Measurements from ENCODE around the gene LRRC45. TPM values are rescaled to one million over a fixed set of nuclear protein-coding genes. Genes with fewer than 3 reads are reported as not detected.

LRRC45 gene
- total and polyA plus RNA-seq, 2 of the 4 experiments (the other 2 are of a cell fraction), result 7.2 to 10.2 TPM

GRCh38 chr17:82041144-82041814 lies 18.2 kb downstream of the LRRC45 start:
- no CpG with 5 or more reads among the region's 17 CpGs for WGBS, 2 experiments (ENCODE audit: extremely low coverage in 2 of 2, insufficient read length in 1 of 2)
- H3K18ac ChIP-seq (ENCODE audit: low read depth, low read length), result no peak overlapping the region
- no peak overlapping the region for H2BK120ac ChIP-seq (ENCODE audit: low read depth, low read length)
- H3K9me3 ChIP-seq (ENCODE audit: control insufficient read depth, insufficient read depth, low read length), result no peaks in the 10 kb centered on the region
- no peak overlapping the region for H2BK5ac ChIP-seq (ENCODE audit: low read depth, low read length, poor library complexity, severe bottlenecking)
- H3K23ac ChIP-seq (ENCODE audit: low read depth, low read length), result no peak overlapping the region
- H3K9ac ChIP-seq (ENCODE audit: low read depth, low read length), result no peak overlapping the region
- intact Hi-C loops (cut with micrococcal nuclease) (no loop called here), in situ Hi-C loops (cut with MboI; ENCODE audit: low sequenced_read_pairs) (no loop called here), dilution Hi-C loops (cut with HindIII; ENCODE audit: low sequenced_read_pairs, unreplicated experiment) (no loop called here)
- H2AK5ac ChIP-seq (ENCODE audit: low read depth, low read length), result no peak overlapping the region
- H3K56ac ChIP-seq (ENCODE audit: extremely low read depth, insufficient read depth, low read length), result no peak overlapping the region
- no peak overlapping the region for H2BK15ac ChIP-seq (ENCODE audit: low read depth, low read length)
- no peak overlapping the region for H3K4ac ChIP-seq (ENCODE audit: low read depth, low read length)
- H3K4me3 ChIP-seq (ENCODE audit: insufficient read depth, low read depth, low read length), result no peak overlapping the region
- H3K27ac ChIP-seq (ENCODE audit: insufficient read depth, low read length), result no peak overlapping the region
- ATAC-seq (ENCODE audit: low read depth), result no peak
- no peak overlapping the region for H2AFZ ChIP-seq (replicated peaks; ENCODE audit: low read length, poor library complexity)
- BruUV-seq (replicated peaks), result no TSS peak
- H3K4me2 ChIP-seq (ENCODE audit: low read depth, low read length), result no peak overlapping the region
- H3K36me3 ChIP-seq (ENCODE audit: control insufficient read depth, insufficient read depth, low read length), result no peaks in the 10 kb centered on the region
- H2BK20ac ChIP-seq (ENCODE audit: low read depth, low read length), result no peak overlapping the region
- no peak for TF ChIP-seq USF2 (IDR thresholded peaks at IDR 0.05; ENCODE audit: low read depth, low read length)
- TF ChIP-seq MAFK (IDR thresholded peaks at IDR 0.05; ENCODE audit: low read depth, low read length), result no peak
- TF ChIP-seq MAZ (IDR thresholded peaks at IDR 0.05; ENCODE audit: borderline replicate concordance, low read depth, low read length), result no peak
- ChIA-PET CTCF (no interaction called here), POLR2A (ENCODE audit: unreplicated experiment) (no interaction called here)
- no peaks in the 10 kb centered on the region for H3K27me3 ChIP-seq (ENCODE audit: control insufficient read depth, insufficient read depth, low read length)
- H3K14ac ChIP-seq (replicated peaks; ENCODE audit: low read depth, low read length), result no peak overlapping the region
- no peak overlapping the region for H4K91ac ChIP-seq (ENCODE audit: insufficient read depth, low read depth, low read length)
- H3K9me1 ChIP-seq (ENCODE audit: insufficient read depth, low read length), result peaks cover 11% of the 10 kb centered on the region; the same call in 1 of the 2 replicates
- H3K79me1 ChIP-seq (ENCODE audit: low read depth in 1 of 2, low read length in 2 of 2), result peaks cover 7% of the 10 kb centered on the region in 2 experiments; a peak in 3 of 4 replicates
- H4K5ac ChIP-seq (ENCODE audit: low read depth, low read length), result no peak overlapping the region
- H2AK9ac ChIP-seq (replicated peaks; ENCODE audit: low read depth, low read length, poor library complexity), result no peak overlapping the region
- no peak for DNase-seq
- H4K20me1 ChIP-seq (ENCODE audit: insufficient read depth, low read length), result peaks cover 5% of the 10 kb centered on the region
- H3K4me1 ChIP-seq (ENCODE audit: control insufficient read depth, insufficient read depth, low read length), result peaks cover 4% of the 10 kb centered on the region
- H4K8ac ChIP-seq (ENCODE audit: low read depth in 2 of 2, low read length in 2 of 2), result no peak overlapping the region

Data from IMR-90 (cell line).